Neural cell (in vitro differentiated cells): ENCODE data around the gene CRABP2. TPM values are rescaled to one million over a fixed set of nuclear protein-coding genes. Genes with fewer than 3 reads are reported as not detected.

Source experiments
- H2AFZ ChIP-seq: fragments of 200-600, 300-800 bp; sonication (generic), shearing (Covaris generic); 2 replicates; pipeline ENCODE4 v1.6.0; 2014; ENCODE audit warnings: low read depth, mild to moderate bottlenecking, antibody characterized with exemption, low read length, moderate library complexity
- H3F3A ChIP-seq: fragments of 200-600 bp; shearing (Covaris generic); 2 replicates; pipeline ENCODE4 v1.6.1; 2016; ENCODE audit warnings: mild to moderate bottlenecking, moderate library complexity, mixed read lengths, antibody characterized with exemption, low read length; ENCODE audit not compliant: insufficient read depth, poor library complexity, severe bottlenecking
- H3K27ac ChIP-seq: fragments of 200-600, 300-800 bp; sonication (generic), shearing (Covaris generic); 2 replicates; pipeline ENCODE4 v1.5.1; 2014; ENCODE audit warnings: mild to moderate bottlenecking, low read length, moderate library complexity
- H3K27me3 ChIP-seq: fragments of 300-800, 200-600 bp; sonication (generic), shearing (Covaris generic); 2 replicates; pipeline ENCODE4 v1.6.0; 2014; ENCODE audit warnings: mild to moderate bottlenecking, low read depth, low read length, moderate library complexity; ENCODE audit not compliant: insufficient read depth
- H3K36me3 ChIP-seq: fragments of 300-800, 200-600 bp; sonication (generic), shearing (Covaris generic); 2 replicates; pipeline ENCODE4 v1.5.1; 2014; ENCODE audit warnings: mild to moderate bottlenecking, antibody characterized with exemption, low read length, moderate library complexity; ENCODE audit not compliant: insufficient read depth
- H3K4me2 ChIP-seq: fragments of 300-800, 200-600 bp; sonication (generic), shearing (Covaris generic); 2 replicates; pipeline ENCODE4 v1.6.0; 2014; ENCODE audit warnings: mild to moderate bottlenecking, low read length
- H3K4me3 ChIP-seq: fragments of 300-800, 200-600 bp; sonication (generic), shearing (Covaris generic); 2 replicates; pipeline ENCODE4 v1.5.1; 2014; ENCODE audit warnings: mild to moderate bottlenecking, low read length, moderate library complexity
- H3K79me2 ChIP-seq: fragments of 200-600 bp; shearing (Covaris generic); replicated peaks from 2 replicates; pipeline ENCODE4 v1.6.0; 2014; ENCODE audit warnings: mild to moderate bottlenecking, low read length, moderate library complexity; ENCODE audit not compliant: insufficient read depth
- H3K9ac ChIP-seq: fragments of 300-800, 200-600 bp; sonication (generic), shearing (Covaris generic); 2 replicates; pipeline ENCODE4 v1.6.1; 2016; ENCODE audit warnings: mild to moderate bottlenecking, low read length, mixed read lengths
- H3K9me2 ChIP-seq: fragments of 200-600 bp; shearing (Covaris generic); 2 replicates; pipeline ENCODE4 v1.6.1; 2016; ENCODE audit warnings: mild to moderate bottlenecking, low read length, mixed read lengths; ENCODE audit not compliant: insufficient read depth
- H3K9me3 ChIP-seq: fragments of 200-600, 300-800 bp; sonication (generic), shearing (Covaris generic); 2 replicates; pipeline ENCODE4 v1.6.1; 2016; ENCODE audit warnings: mild to moderate bottlenecking, mixed run types, low read length, moderate library complexity, mixed read lengths
- H4K20me1 ChIP-seq: fragments of 200-600 bp; shearing (Covaris generic); 2 replicates; pipeline ENCODE4 v1.6.1; 2016; ENCODE audit warnings: mild to moderate bottlenecking, mixed run types; ENCODE audit not compliant: insufficient read depth
- CTCF ChIP-seq: fragments of 450-650 bp; IDR thresholded peaks from 2 replicates; pipeline ENCODE4 v1.5.1; 2014; ENCODE audit warnings: antibody characterized with exemption, mild to moderate bottlenecking, moderate library complexity; ENCODE audit not compliant: poor library complexity, severe bottlenecking
- EP300 ChIP-seq: fragments of 450-650 bp; conservative IDR thresholded peaks from 2 replicates; pipeline ENCODE4 v1.6.1; 2014; ENCODE audit warnings: antibody characterized with exemption, mild to moderate bottlenecking, moderate library complexity; ENCODE audit not compliant: poor library complexity, severe bottlenecking
- EZH2 ChIP-seq: fragments of 200-600, 300-800 bp; shearing (Covaris generic), sonication (generic); IDR thresholded peaks from 2 replicates; pipeline ENCODE4 v1.6.1; 2014; ENCODE audit warnings: antibody characterized with exemption, low read length, borderline replicate concordance, mild to moderate bottlenecking; ENCODE audit not compliant: insufficient read depth, poor library complexity, severe bottlenecking
- MXI1 ChIP-seq: fragments of 450-650 bp; conservative IDR thresholded peaks from 2 replicates; pipeline ENCODE4 v1.6.1; 2014; ENCODE audit warnings: antibody characterized with exemption, mild to moderate bottlenecking; ENCODE audit not compliant: poor library complexity, severe bottlenecking
- POLR2AphosphoS5 ChIP-seq: IDR thresholded peaks from 2 replicates; pipeline ENCODE4 v1.6.1; 2012
- RAD21 ChIP-seq: fragments of 450-650 bp; conservative IDR thresholded peaks from 2 replicates; pipeline ENCODE4 v1.6.1; 2014; ENCODE audit warnings: antibody characterized with exemption, mild to moderate bottlenecking, moderate library complexity
- REST ChIP-seq: IDR thresholded peaks from 2 replicates; pipeline ENCODE4 v1.6.1; 2012; ENCODE audit warnings: borderline replicate concordance
- SMC3 ChIP-seq: fragments of 450-650 bp; conservative IDR thresholded peaks from 2 replicates; pipeline ENCODE4 v1.6.1; 2014; ENCODE audit warnings: antibody characterized with exemption, mild to moderate bottlenecking, moderate library complexity; ENCODE audit not compliant: poor library complexity
- TAF1 ChIP-seq: IDR thresholded peaks from 2 replicates; pipeline ENCODE4 v1.6.1; 2012; ENCODE audit warnings: low read depth
- polyA plus RNA-seq: library from polyadenylated mRNA; depleted of rRNA; stranded (reverse); fragments of >200 nt; gene quantifications from 2 replicates; pipeline ENCODE4 v1.2.3, GENCODE V29; 2014

CRABP2 gene
- polyA plus RNA-seq, 1 donor from 2014 or later = 7.7 TPM

GRCh38 chr1:156671804-156672203 lies 33.6 kb downstream of the CRABP2 start:
- no peaks in the 10 kb centered on the region for H3F3A ChIP-seq
- TF ChIP-seq TAF1 = no peak
- H3K9me3 ChIP-seq = no peaks in the 10 kb centered on the region
- peaks cover 34% of the 10 kb centered on the region for H3K79me2 ChIP-seq
- no peak overlapping the region for H3K4me2 ChIP-seq
- H3K36me3 ChIP-seq = no peaks in the 10 kb centered on the region
- H3K9ac ChIP-seq = no peak overlapping the region
- no peak overlapping the region for H3K4me3 ChIP-seq
- no peak overlapping the region for H2AFZ ChIP-seq
- H3K27ac ChIP-seq = no peak overlapping the region
- peaks cover 1% of the 10 kb centered on the region for H3K27me3 ChIP-seq
- no peaks in the 10 kb centered on the region for H3K9me2 ChIP-seq
- no peaks in the 10 kb centered on the region for H4K20me1 ChIP-seq

GRCh38 chr1:156670791-156671190 lies 34.6 kb downstream of the CRABP2 start:
- TF ChIP-seq TAF1 (no peak), RAD21 (no peak), REST (no peak), SMC3 (no peak), POLR2AphosphoS5 (no peak), CTCF (no peak), MXI1 (no peak), EZH2 (no peak)
- Histone ChIP-seq H3K79me2 (peaks cover 28% of the 10 kb centered on the region), H3K4me3 (no peak overlapping the region), H4K20me1 (no peaks in the 10 kb centered on the region), H2AFZ (no peak overlapping the region), H3K27ac (no peak overlapping the region), H3K27me3 (no peaks in the 10 kb centered on the region), H3K9me3 (no peaks in the 10 kb centered on the region), H3F3A (no peaks in the 10 kb centered on the region), H3K4me2 (no peak overlapping the region), H3K9me2 (no peaks in the 10 kb centered on the region), H3K9ac (no peak overlapping the region), H3K36me3 (no peaks in the 10 kb centered on the region)

- Histone ChIP-seq H3K9me2 (no peaks in the 10 kb centered on the region), H3K27me3 (no peaks in the 10 kb centered on the region), H2AFZ (no peak overlapping the region), H3K79me2 (peaks cover 23% of the 10 kb centered on the region), H3K9ac (no peak overlapping the region), H4K20me1 (no peaks in the 10 kb centered on the region), H3K27ac (no peak overlapping the region), H3F3A (no peaks in the 10 kb centered on the region), H3K4me2 (no peak overlapping the region), H3K36me3 (no peaks in the 10 kb centered on the region), H3K4me3 (no peak overlapping the region), H3K9me3 (no peaks in the 10 kb centered on the region)
- no peak for TF ChIP-seq TAF1
- TF ChIP-seq EP300 = no peak
- TF ChIP-seq RAD21 = no peak
- TF ChIP-seq REST = no peak
- no peak for TF ChIP-seq CTCF
- TF ChIP-seq POLR2AphosphoS5 = no peak
- no peak for TF ChIP-seq EZH2
- TF ChIP-seq MXI1 = no peak
- TF ChIP-seq SMC3 = no peak
Measured at GRCh38 chr1:156670359-156670758, 35.0 kb downstream of the CRABP2 start.
